Glutamatergic neuron (in vitro differentiated cells): ENCODE measurements around the gene APOL1. TPM values are rescaled to one million over a fixed set of nuclear protein-coding genes. Genes with fewer than 3 reads are reported as not detected.
"Not testable (repeated sequence)": the region's sequence is repeated elsewhere in the genome, so short reads cannot be mapped to it uniquely, and the experiment has no call there.

ENCODE experiments used
- DNase-seq: peaks from one replicate; pipeline ENCODE4 v3.0.0; 2022
- H3K27ac Mint-ChIP-seq: one replicate; pipeline ENCODE4 v1.8.0; 2020; ENCODE audit warnings: mild to moderate bottlenecking, mixed read lengths, inconsistent platforms; ENCODE audit not compliant: unreplicated experiment
- H3K27me3 Mint-ChIP-seq: one replicate; pipeline ENCODE4 v1.8.0; 2020; ENCODE audit warnings: mild to moderate bottlenecking, moderate library complexity, mixed read lengths, inconsistent platforms; ENCODE audit not compliant: unreplicated experiment
- H3K36me3 Mint-ChIP-seq: one replicate; pipeline ENCODE4 v1.8.0; 2020; ENCODE audit warnings: mild to moderate bottlenecking, mixed read lengths, inconsistent platforms; ENCODE audit not compliant: unreplicated experiment
- H3K4me1 Mint-ChIP-seq: one replicate; pipeline ENCODE4 v1.8.0; 2020; ENCODE audit warnings: mild to moderate bottlenecking, low read depth, mixed read lengths, inconsistent platforms; ENCODE audit not compliant: unreplicated experiment
- H3K4me3 Mint-ChIP-seq: one replicate; pipeline ENCODE4 v1.8.0; 2020; ENCODE audit warnings: mild to moderate bottlenecking, mixed read lengths, inconsistent platforms; ENCODE audit not compliant: unreplicated experiment
- H3K9me3 Mint-ChIP-seq: one replicate; pipeline ENCODE4 v1.8.0; 2020; ENCODE audit warnings: mild to moderate bottlenecking, moderate library complexity, mixed read lengths, inconsistent platforms; ENCODE audit not compliant: unreplicated experiment
- total RNA-seq: library from RNA; stranded (reverse); fragmentation: NEBNext Ultra II Directional; extraction: Animal tissue kit (Norgen Biotek cat#: 25700); gene quantifications from one replicate; pipeline ENCODE4 v1.2.1, GENCODE V29; 2021; ENCODE audit not compliant: unreplicated experiment
- TF ChIP-seq, protein P1 (sequence below): fragments of 200-600 bp; sonication (generic); IDR thresholded peaks from one replicate; pipeline ENCODE4 v1.5.0; 2021; ENCODE audit not compliant: partially characterized antibody, unreplicated experiment

Gene APOL1
- total RNA-seq, 1 donor from 2014 or later, result not detected

DNA sequence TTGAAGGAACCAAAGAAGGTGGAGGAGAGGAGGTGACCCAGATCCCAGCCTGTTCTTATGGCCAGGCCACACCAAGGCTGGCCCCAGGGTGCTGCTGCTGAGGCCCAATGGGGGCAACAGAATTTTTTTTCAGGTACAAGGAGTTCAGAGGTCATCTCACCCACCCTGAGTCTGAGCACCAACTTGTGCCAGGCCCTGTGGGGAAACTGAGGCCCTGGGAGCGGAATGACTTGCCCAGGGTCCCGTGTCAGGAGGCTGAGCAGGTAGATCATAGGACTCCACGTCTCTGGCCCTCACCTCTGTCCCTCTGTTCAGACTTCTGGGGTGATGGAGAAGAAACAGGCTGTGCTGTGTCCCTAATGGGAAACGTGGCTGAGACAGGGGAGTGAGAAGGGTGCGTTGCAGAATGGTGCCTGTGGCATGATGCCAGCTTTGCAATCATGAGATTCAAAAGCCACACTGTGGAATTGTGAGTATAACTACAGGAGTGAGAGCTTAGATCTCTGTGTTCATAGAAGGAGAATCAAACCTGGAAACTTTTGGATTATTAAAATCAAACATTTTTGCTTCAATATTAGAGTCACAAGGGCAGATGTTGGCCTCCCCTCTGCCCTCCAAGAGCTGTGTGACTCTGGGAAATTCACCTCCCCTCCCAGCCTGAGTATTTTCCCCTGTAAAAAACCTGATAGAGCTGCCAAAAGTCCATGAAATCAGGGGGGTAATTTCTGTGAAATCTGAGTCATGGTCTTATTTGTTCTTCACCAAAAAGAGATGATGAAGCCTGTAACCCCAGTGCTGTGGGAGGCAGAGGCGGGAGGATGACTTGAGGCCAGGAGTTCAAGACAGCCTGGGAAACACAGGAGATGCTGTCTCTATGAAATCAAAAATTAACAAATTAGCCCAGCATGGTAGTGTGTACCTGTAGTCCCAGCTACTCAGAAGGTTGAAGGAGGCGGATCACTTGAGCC is 874 bp downstream of the APOL1 start:
- peaks cover 6% of the 10 kb centered on the region for H3K36me3 Mint-ChIP-seq
- H3K27ac Mint-ChIP-seq, result no peak overlapping the region
- H3K27me3 Mint-ChIP-seq, result peaks cover 6% of the 10 kb centered on the region
- H3K4me1 Mint-ChIP-seq, result peaks cover under 1% of the 10 kb centered on the region
- peaks cover 2% of the 10 kb centered on the region for H3K9me3 Mint-ChIP-seq
- no peak for DNase-seq
- H3K4me3 Mint-ChIP-seq, result no peak overlapping the region
- TF ChIP-seq, protein P1, sequence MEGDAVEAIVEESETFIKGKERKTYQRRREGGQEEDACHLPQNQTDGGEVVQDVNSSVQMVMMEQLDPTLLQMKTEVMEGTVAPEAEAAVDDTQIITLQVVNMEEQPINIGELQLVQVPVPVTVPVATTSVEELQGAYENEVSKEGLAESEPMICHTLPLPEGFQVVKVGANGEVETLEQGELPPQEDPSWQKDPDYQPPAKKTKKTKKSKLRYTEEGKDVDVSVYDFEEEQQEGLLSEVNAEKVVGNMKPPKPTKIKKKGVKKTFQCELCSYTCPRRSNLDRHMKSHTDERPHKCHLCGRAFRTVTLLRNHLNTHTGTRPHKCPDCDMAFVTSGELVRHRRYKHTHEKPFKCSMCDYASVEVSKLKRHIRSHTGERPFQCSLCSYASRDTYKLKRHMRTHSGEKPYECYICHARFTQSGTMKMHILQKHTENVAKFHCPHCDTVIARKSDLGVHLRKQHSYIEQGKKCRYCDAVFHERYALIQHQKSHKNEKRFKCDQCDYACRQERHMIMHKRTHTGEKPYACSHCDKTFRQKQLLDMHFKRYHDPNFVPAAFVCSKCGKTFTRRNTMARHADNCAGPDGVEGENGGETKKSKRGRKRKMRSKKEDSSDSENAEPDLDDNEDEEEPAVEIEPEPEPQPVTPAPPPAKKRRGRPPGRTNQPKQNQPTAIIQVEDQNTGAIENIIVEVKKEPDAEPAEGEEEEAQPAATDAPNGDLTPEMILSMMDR, result no peak

DNA sequence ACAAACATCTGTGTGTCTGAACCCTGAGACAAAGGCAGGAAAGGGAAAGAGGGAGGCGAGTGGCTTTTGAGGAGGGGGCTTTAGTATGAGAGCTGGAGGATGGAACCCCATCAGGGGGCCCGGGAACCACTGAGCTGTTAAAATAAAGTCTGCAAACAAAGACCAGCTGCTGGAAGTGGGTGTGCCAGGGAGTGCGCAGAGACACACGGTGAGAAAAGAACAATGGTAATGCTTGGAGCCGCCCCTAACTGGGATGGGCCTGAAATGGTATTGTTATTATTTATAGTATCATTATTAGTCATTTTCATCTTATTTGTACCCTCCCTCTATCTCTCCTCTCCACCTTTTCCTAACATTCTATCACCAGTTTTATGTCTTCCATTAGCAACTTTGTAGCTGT is 2.6 kb downstream of the APOL1 start:
- DNase-seq, H3K4me1 Mint-ChIP-seq, H3K9me3 Mint-ChIP-seq, H3K27ac Mint-ChIP-seq, H3K27me3 Mint-ChIP-seq, H3K4me3 Mint-ChIP-seq, H3K36me3 Mint-ChIP-seq: not testable (repeated sequence)

DNA sequence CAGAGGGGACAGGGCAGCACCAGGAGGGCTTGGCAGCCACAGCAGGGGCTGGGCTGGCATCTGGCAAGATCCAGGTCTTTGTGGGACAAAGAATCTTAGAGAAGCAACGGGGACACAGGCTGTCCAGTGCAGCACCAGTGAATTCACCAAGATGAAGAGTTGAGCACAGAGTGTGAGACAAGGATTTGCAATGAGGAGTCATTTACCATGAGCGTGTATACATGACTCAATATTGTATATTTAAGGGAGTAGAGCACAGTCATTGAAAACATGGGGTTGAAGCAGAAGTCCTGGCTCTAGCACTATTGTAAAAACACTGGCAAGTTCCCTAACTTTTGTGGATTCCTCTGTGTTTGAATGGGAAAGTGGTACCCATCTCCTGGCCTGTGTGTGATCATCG is 3.5 kb downstream of the APOL1 start:
- no peak for DNase-seq
- no peaks in the 10 kb centered on the region for H3K36me3 Mint-ChIP-seq

DNA sequence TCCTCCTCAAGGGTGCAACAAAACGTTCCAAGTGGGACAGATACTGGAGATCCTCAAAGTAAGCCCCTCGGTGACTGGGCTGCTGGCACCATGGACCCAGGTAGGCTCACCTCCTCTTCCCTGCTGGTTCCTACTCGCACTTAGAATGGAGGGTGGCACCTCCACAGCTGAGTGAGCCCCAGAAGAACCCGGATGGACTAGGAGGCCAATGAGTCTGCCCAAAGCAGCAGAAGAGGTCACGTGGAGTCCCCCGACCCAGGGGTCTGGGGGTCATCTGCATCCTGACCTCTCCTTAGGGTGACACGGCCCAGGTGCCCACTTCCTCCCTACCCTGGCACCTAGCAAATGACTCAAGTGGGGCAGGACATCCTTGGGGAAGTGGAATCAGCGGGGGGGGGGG is 4.4 kb downstream of the APOL1 start:
- peaks cover 7% of the 10 kb centered on the region for H3K4me1 Mint-ChIP-seq
- no peak for DNase-seq
- no peaks in the 10 kb centered on the region for H3K36me3 Mint-ChIP-seq
- TF ChIP-seq, protein P1, result no peak
- no peak overlapping the region for H3K27ac Mint-ChIP-seq
- peaks cover 7% of the 10 kb centered on the region for H3K27me3 Mint-ChIP-seq
- H3K9me3 Mint-ChIP-seq, result peaks cover 2% of the 10 kb centered on the region
- no peak overlapping the region for H3K4me3 Mint-ChIP-seq

More for the DNA sequence above, 3.5 kb downstream of the APOL1 start:
- TF ChIP-seq, protein P1, result no peak
- H3K27me3 Mint-ChIP-seq, result peaks cover 7% of the 10 kb centered on the region
- H3K4me1 Mint-ChIP-seq, result peaks cover 7% of the 10 kb centered on the region
- H3K27ac Mint-ChIP-seq, result no peak overlapping the region
- H3K9me3 Mint-ChIP-seq, result peaks cover 2% of the 10 kb centered on the region
- no peak overlapping the region for H3K4me3 Mint-ChIP-seq

DNA sequence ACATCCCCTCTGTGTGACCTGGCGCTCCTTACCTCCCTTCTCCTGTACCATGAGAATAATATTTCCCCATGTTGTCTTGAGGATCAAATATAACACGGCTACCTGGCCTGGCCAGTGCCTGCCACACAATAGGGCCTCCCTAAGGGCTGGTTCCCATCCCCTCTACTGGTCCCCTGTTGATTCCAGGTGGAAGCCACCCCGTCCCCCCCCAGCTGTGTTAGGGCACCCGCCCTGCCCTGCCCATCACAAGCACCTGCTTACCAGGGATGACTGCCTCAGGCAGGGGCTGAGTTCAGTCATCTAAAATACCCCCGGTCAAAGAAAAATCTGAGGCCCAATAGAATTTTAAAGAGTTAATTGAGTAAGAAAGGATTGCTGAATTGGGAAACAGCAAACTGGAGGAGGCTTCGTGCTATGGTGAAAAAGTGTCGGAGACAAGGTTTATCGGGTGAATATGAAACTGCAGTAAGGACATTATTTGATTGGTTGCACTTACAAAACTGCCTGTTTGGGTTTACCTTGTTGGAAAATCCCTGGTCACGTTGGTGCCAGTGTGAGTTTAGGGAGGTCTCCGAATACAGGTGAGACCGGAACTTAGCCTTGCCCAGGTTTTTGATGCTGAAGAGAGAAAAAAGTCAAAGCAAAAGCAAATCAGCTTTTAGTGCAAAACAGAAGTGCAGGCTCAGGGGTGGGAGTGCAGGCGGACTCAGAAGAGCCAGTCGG is 5.2 kb downstream of the APOL1 start:
- H3K4me3 Mint-ChIP-seq, result no peak overlapping the region
- TF ChIP-seq, protein P1, result no peak
- peaks cover 6% of the 10 kb centered on the region for H3K27me3 Mint-ChIP-seq
- no peak overlapping the region for H3K27ac Mint-ChIP-seq
- no peak for DNase-seq
- no peaks in the 10 kb centered on the region for H3K36me3 Mint-ChIP-seq
- peaks cover 7% of the 10 kb centered on the region for H3K4me1 Mint-ChIP-seq
- peaks cover 2% of the 10 kb centered on the region for H3K9me3 Mint-ChIP-seq
